PC-3 (cell line): ENCODE measurements around the gene NR2C2AP.

Source experiments
- EZH2 ChIP-seq: fragments of 300-600 bp; sonication (generic); IDR thresholded peaks from one replicate; pipeline ENCODE4 v1.6.1; 2017; ENCODE audit warnings: antibody characterized with exemption, mild to moderate bottlenecking, low read length; ENCODE audit not compliant: unreplicated experiment
- EZH2phosphoT487 ChIP-seq: fragments of 300-600 bp; sonication (generic); IDR thresholded peaks from 2 replicates; pipeline ENCODE4 v1.6.1; 2018; ENCODE audit warnings: mild to moderate bottlenecking, antibody characterized with exemption, low read length, borderline replicate concordance
- TF ChIP-seq, protein P1 (sequence below): fragments of 300-600 bp; sonication (generic); conservative IDR thresholded peaks from 2 replicates; pipeline ENCODE4 v1.5.1; 2017; ENCODE audit warnings: antibody characterized with exemption, low read depth, mild to moderate bottlenecking, low read length

DNA sequence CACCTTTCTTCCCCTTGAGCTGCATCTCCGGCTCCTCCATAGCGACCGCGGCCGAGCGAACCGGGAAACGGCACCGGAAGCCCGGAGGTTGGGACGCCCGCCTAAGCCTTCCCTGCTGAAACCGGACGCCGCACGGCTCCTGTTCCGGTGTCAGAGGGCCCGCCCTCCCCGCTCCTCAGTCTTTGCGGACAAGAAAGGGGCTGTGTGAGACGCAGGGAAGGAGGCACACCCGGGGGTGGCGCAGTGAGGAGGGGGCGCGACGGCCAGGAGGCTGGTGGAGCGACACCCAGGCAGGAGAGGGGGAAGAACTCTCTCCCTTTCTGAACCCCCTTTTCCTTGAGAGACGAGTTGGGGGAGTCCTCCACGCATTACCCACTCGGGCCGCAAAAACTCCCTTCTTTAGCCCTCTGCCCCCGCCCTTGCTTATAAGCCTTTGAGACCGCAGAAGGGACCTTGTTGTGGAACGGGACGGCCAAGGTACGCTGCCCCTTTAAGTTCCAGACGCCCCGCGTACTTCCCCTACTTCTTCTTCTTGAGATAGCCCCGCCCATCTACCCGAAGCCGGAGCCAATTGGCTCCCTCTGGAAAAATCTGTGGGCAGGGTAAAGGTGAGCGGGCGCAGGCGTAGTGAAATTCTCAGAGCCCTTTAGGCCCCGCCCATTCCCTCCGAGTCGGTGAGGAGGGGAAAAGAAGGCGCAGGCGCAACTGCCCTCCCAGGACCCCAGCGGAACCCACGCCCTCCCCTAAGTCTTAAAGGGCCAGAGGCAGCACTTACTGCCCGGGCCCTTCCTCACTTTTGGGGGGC, 10.9 kb downstream of the NR2C2AP start, which contains the start of the genes BORCS8 and RFXANK:
- TF ChIP-seq, protein P1, sequence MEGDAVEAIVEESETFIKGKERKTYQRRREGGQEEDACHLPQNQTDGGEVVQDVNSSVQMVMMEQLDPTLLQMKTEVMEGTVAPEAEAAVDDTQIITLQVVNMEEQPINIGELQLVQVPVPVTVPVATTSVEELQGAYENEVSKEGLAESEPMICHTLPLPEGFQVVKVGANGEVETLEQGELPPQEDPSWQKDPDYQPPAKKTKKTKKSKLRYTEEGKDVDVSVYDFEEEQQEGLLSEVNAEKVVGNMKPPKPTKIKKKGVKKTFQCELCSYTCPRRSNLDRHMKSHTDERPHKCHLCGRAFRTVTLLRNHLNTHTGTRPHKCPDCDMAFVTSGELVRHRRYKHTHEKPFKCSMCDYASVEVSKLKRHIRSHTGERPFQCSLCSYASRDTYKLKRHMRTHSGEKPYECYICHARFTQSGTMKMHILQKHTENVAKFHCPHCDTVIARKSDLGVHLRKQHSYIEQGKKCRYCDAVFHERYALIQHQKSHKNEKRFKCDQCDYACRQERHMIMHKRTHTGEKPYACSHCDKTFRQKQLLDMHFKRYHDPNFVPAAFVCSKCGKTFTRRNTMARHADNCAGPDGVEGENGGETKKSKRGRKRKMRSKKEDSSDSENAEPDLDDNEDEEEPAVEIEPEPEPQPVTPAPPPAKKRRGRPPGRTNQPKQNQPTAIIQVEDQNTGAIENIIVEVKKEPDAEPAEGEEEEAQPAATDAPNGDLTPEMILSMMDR = no peak
- TF ChIP-seq EZH2 (no peak), EZH2phosphoT487 (no peak)
